Lower leg skin (tissue), 4 donors: ENCODE measurements around the gene IGFBP7. TPM values are rescaled to one million over a fixed set of nuclear protein-coding genes. Genes with fewer than 3 reads are reported as not detected.
A peak's percentile ranks its signal among the peaks of the same experiment; 100 is the strongest.

Source experiments
- DNase-seq, 2 donors: peaks; one replicate each; pipeline ENCODE4 v3.0.0-alpha.2; 2019; ENCODE audit warnings: low spot score in 2 of 2
- H3K4me3 ChIP-seq: fragments of 200-600 bp; sonication (generic); 2 replicates; pipeline ENCODE4 v1.5.1; 2017; ENCODE audit warnings: mild to moderate bottlenecking, low read depth; ENCODE audit not compliant: poor library complexity, severe bottlenecking
- POLR2A ChIP-seq, 2 donors: fragments of 450-650 bp; IDR thresholded peaks; one replicate each; pipeline ENCODE4 v1.6.1; 2016 to 2017; ENCODE audit warnings: antibody characterized with exemption in 2 of 2, mild to moderate bottlenecking in 1 of 2, moderate library complexity in 1 of 2
- WGBS, 2 donors: methylation state at CpG; one replicate each; pipeline ENCODE4 v1.1.5; 2018; 5-methylcytosine and 5-hydroxymethylcytosine counted together
- intact Hi-C: fragments of 100-400 bp; cut with DNase I; formaldehyde crosslinking; loops from one replicate; pipeline ENCODE4 v1.15.0; 2023; ENCODE audit warnings: low total_unique reads
- total RNA-seq, 4 donors: library from RNA; depleted of rRNA; stranded (reverse); fragments of >200 nt; gene quantifications; one replicate each; pipeline ENCODE4 v1.1.0, GENCODE V29; 2016
- TF ChIP-seq, protein P1 (sequence below), 3 donors: fragments of 450-650 bp; IDR thresholded peaks; one replicate each; pipeline ENCODE4 v1.5.1; 2016; ENCODE audit warnings: antibody characterized with exemption in 3 of 3, mild to moderate bottlenecking in 3 of 3, moderate library complexity in 2 of 3

IGFBP7 gene, protein sequence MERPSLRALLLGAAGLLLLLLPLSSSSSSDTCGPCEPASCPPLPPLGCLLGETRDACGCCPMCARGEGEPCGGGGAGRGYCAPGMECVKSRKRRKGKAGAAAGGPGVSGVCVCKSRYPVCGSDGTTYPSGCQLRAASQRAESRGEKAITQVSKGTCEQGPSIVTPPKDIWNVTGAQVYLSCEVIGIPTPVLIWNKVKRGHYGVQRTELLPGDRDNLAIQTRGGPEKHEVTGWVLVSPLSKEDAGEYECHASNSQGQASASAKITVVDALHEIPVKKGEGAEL
- 100 to 1,000 TPM; 122 to 324 (median 168) TPM for total RNA-seq

DNA sequence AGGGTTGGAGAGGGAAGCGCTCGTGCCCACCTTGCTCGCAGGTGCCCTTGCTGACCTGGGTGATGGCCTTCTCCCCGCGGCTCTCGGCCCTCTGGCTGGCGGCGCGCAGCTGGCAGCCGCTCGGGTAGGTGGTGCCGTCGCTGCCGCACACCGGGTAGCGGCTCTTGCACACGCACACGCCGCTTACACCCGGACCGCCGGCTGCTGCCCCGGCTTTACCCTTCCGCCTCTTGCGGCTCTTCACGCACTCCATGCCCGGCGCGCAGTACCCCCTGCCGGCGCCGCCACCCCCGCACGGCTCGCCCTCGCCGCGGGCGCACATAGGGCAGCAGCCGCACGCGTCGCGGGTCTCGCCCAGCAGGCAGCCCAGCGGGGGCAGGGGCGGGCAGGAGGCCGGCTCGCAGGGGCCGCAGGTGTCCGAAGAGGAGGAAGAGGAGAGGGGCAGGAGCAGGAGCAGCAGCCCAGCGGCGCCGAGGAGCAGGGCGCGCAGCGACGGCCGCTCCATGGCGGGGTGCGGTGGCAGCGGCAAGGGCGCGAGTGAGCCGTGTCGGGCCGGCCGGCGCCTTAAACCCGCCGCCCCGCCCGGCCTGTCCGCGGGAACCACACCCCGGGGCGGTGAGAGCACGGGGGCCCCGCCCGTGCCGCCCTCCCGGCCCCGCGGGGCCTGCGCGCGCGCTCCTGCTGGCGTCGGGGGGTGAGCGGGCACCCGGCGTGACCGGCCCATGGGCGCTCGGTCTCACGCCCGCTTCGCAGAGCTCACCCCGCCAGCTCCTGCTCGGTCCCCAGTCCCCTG lies at the start of gene IGFBP7:
Gene IGFBP7 (minus strand): TSS at position 539 of the 793 bp plus-strand sequence. CDS start 34 bp downstream, at position 505.
- TF ChIP-seq, protein P1, sequence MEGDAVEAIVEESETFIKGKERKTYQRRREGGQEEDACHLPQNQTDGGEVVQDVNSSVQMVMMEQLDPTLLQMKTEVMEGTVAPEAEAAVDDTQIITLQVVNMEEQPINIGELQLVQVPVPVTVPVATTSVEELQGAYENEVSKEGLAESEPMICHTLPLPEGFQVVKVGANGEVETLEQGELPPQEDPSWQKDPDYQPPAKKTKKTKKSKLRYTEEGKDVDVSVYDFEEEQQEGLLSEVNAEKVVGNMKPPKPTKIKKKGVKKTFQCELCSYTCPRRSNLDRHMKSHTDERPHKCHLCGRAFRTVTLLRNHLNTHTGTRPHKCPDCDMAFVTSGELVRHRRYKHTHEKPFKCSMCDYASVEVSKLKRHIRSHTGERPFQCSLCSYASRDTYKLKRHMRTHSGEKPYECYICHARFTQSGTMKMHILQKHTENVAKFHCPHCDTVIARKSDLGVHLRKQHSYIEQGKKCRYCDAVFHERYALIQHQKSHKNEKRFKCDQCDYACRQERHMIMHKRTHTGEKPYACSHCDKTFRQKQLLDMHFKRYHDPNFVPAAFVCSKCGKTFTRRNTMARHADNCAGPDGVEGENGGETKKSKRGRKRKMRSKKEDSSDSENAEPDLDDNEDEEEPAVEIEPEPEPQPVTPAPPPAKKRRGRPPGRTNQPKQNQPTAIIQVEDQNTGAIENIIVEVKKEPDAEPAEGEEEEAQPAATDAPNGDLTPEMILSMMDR (IDR thresholded peaks at IDR 0.05): no peak
- TF ChIP-seq POLR2A (IDR thresholded peaks at IDR 0.05): no peak
- peak in 1 of 2 donors; percentile 87 for DNase-seq
- peak within 1 kb of the TSS; percentile 85 for H3K4me3 ChIP-seq
- 0% methylated on average over 25 to 34 of the region's 101 CpGs for WGBS, 2 donors
- intact Hi-C loops: no loop called here

DNA sequence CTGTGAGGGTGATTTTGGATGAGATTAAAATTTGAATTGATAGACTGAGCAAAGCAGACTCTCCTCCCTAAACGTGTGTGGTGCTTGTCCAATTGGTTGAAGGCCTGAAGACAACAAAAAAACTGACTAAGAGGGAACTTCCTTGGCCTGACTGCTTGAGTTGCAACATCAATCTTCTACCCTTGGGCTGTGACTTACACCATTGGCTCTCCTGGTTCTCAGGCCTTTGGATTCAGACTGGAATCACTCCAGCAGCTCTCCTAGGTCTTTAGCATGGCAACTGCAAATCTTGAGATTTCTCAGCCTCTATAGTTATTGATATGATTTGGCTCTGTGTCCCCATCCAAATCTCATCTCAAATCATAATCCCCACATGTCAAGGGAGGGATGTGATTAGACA lies 49.7 kb upstream of the IGFBP7 start:
- intact Hi-C loops: no loop called here
- 54 to 67% methylated on average over 1 of the region's 1 CpG for WGBS, 2 donors
- no peak for TF ChIP-seq POLR2A (IDR thresholded peaks at IDR 0.05)
- TF ChIP-seq, protein P1 (IDR thresholded peaks at IDR 0.05): no peak

DNA sequence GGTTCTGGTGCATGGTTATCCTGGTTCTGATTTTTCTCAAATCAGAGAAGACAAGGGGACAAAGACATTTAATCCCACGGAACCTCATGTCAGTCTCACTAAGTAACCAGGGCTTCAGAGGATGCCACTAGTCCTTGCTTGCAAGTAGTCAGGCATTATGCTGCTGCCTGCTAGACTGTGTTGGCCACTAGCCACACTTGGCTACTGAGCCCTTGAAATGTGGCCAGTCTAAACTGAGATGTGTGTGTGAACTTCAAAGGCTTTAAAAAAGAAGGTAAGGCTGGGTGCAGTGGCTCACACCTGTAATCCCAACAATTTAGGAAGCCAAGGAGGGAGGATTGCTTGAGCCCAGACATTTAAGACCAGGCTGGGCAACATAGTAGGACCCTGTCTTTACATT lies 48.6 kb upstream of the IGFBP7 start:
- WGBS, 2 donors: 57 to 68% methylated on average over 1 of the region's 1 CpG
- no peak for DNase-seq
- intact Hi-C loops: no loop called here
- no peak for TF ChIP-seq POLR2A (IDR thresholded peaks at IDR 0.05)
- TF ChIP-seq, protein P1 (IDR thresholded peaks at IDR 0.05): no peak
- H3K4me3 ChIP-seq: no peak overlapping the region

More for the DNA sequence above, 49.7 kb upstream of the IGFBP7 start:
- no peak for DNase-seq
- H3K4me3 ChIP-seq: no peak overlapping the region

DNA sequence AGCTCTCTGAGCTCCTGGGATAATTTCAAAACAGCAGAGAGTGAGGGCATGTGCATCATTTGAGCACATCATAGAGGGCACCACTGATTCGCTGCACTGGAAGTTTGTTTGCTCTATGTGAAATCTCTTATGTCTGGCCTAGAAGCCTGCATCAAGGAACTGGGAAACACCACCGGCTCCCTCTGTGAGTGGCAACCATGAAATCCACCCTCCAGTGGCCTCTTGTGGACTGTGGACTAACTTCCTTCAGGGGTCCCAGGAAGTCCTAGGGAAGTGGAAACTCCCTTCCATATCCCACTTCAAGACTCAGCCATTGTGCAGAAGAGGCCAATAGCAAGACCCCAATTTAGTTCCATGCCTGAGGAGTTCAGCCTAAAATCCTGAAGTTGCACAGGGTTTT lies 48.0 kb upstream of the IGFBP7 start:
- intact Hi-C loops: no loop called here
- DNase-seq: no peak
- no peak for TF ChIP-seq POLR2A (IDR thresholded peaks at IDR 0.05)
- TF ChIP-seq, protein P1 (IDR thresholded peaks at IDR 0.05): no peak
- WGBS, 2 donors: 79 to 92% methylated on average over 2 of the region's 2 CpGs
- H3K4me3 ChIP-seq: no peak overlapping the region

DNA sequence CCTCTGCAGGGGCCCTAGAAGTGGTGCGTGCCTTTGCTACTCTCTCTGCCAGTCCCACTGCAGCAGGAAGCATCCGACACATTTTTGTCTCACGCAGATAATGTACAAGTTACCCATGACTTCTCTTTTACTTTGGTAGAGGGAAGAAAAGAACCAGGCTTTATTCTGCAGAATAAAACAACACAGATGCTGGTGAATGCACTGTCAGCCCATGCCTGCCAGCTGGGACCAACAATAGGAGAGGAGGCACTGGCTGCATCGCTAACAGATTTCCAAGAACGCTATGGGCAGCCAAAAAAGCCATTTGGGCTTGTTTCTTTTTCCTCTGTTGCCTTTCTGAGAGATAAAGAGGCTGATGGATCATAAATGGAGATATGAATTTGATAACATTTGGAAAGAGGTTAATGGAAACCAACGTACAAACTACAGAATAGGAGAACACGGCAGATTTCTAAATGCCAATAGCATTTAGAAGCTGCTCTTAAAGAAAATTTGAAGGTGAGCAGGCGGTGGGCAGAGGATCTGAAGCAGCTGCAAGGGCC lies 47.5 kb upstream of the IGFBP7 start:
- intact Hi-C loops: no loop called here
- 70 to 87% methylated on average over 8 of the region's 8 CpGs for WGBS, 2 donors
- TF ChIP-seq POLR2A (IDR thresholded peaks at IDR 0.05): no peak
- TF ChIP-seq, protein P1 (IDR thresholded peaks at IDR 0.05): no peak
- no peak for DNase-seq
- H3K4me3 ChIP-seq: no peak overlapping the region
